PFSK-1 (cell line): ENCODE measurements around the gene RAB31.

Experiments
- FOXP2 ChIP-seq: optimal IDR thresholded peaks from 2 replicates; pipeline ENCODE3; 2011; ENCODE audit warnings: borderline replicate concordance, control low read depth, inconsistent platforms; ENCODE audit not compliant: insufficient read depth; ENCODE audit errors: extremely low read length, extremely low read depth
- POLR2AphosphoS5 ChIP-seq: IDR thresholded peaks from 2 replicates; pipeline ENCODE4 v1.6.1; 2012; ENCODE audit warnings: low read depth, mild to moderate bottlenecking, control low read depth, low read length, moderate library complexity
- TAF1 ChIP-seq: IDR thresholded peaks from 2 replicates; pipeline ENCODE4 v1.6.1; 2012; ENCODE audit warnings: low read length, control low read depth, borderline replicate concordance; ENCODE audit not compliant: insufficient read depth
- TF ChIP-seq, protein P1 (sequence below), 2 experiments: IDR thresholded peaks; 2 replicates each; pipeline versions ENCODE4 v1.6.1 to v1.8.0; 2011 to 2012; ENCODE audit warnings: low read depth in 2 of 2, low read length in 2 of 2, control low read depth in 1 of 2, inconsistent platforms in 1 of 2, mild to moderate bottlenecking in 1 of 2, moderate library complexity in 1 of 2; ENCODE audit not compliant: insufficient read depth in 1 of 2

GRCh38 chr18:9885170-9886004 lies 177.3 kb downstream of the RAB31 start, which contains the start of gene TXNDC2:
- no peak for TF ChIP-seq POLR2AphosphoS5
- TF ChIP-seq, protein P1, sequence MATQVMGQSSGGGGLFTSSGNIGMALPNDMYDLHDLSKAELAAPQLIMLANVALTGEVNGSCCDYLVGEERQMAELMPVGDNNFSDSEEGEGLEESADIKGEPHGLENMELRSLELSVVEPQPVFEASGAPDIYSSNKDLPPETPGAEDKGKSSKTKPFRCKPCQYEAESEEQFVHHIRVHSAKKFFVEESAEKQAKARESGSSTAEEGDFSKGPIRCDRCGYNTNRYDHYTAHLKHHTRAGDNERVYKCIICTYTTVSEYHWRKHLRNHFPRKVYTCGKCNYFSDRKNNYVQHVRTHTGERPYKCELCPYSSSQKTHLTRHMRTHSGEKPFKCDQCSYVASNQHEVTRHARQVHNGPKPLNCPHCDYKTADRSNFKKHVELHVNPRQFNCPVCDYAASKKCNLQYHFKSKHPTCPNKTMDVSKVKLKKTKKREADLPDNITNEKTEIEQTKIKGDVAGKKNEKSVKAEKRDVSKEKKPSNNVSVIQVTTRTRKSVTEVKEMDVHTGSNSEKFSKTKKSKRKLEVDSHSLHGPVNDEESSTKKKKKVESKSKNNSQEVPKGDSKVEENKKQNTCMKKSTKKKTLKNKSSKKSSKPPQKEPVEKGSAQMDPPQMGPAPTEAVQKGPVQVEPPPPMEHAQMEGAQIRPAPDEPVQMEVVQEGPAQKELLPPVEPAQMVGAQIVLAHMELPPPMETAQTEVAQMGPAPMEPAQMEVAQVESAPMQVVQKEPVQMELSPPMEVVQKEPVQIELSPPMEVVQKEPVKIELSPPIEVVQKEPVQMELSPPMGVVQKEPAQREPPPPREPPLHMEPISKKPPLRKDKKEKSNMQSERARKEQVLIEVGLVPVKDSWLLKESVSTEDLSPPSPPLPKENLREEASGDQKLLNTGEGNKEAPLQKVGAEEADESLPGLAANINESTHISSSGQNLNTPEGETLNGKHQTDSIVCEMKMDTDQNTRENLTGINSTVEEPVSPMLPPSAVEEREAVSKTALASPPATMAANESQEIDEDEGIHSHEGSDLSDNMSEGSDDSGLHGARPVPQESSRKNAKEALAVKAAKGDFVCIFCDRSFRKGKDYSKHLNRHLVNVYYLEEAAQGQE (IDR thresholded peaks at IDR 0.05; ENCODE audit: insufficient read depth in 1 of 2, low read depth in 2 of 2, low read length in 2 of 2): no peak
- TF ChIP-seq FOXP2: no peak
- TF ChIP-seq TAF1: no peak
